ENCODE results near the gene FNIP1.

DNA sequence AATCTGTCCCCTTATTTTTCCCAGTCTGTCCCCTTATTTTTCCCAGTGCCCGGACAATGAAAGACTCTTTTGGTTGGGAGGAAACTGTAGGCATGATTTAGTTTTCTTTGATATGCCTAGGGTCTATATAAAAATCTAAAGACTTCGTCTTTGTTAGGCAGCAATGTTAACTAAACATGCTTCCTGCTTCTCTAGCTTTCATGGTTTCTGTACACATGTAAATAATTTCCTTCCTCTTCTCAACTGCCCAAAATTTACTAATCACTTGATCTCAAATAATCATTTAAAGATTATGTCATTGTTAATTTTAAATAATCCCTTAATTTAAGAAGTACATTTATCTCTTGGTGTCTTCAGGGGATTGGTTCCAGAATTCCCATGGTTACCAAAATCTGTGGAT, 114.0 kb downstream of the FNIP1 start:
- TF ChIP-seq POLR2AphosphoS2 (IDR thresholded peaks at IDR 0.05; ENCODE audit: low read length) (no peak), SIN3A (IDR thresholded peaks at IDR 0.05; ENCODE audit: borderline replicate concordance in 2 of 2, control insufficient read depth in 1 of 2, low read depth in 2 of 2, low read length in 2 of 2) (no peak), EGR1 (conservative IDR thresholded peaks at IDR 0.05) (no peak)
- TF ChIP-seq, protein P1, sequence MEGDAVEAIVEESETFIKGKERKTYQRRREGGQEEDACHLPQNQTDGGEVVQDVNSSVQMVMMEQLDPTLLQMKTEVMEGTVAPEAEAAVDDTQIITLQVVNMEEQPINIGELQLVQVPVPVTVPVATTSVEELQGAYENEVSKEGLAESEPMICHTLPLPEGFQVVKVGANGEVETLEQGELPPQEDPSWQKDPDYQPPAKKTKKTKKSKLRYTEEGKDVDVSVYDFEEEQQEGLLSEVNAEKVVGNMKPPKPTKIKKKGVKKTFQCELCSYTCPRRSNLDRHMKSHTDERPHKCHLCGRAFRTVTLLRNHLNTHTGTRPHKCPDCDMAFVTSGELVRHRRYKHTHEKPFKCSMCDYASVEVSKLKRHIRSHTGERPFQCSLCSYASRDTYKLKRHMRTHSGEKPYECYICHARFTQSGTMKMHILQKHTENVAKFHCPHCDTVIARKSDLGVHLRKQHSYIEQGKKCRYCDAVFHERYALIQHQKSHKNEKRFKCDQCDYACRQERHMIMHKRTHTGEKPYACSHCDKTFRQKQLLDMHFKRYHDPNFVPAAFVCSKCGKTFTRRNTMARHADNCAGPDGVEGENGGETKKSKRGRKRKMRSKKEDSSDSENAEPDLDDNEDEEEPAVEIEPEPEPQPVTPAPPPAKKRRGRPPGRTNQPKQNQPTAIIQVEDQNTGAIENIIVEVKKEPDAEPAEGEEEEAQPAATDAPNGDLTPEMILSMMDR (IDR thresholded peaks at IDR 0.05 in 2 of 3, conservative IDR thresholded peaks at IDR 0.05 in 1 of 3; ENCODE audit: insufficient read depth in 2 of 3, low read depth in 1 of 3, low read length in 3 of 3): no peak
- TF ChIP-seq, protein P2, sequence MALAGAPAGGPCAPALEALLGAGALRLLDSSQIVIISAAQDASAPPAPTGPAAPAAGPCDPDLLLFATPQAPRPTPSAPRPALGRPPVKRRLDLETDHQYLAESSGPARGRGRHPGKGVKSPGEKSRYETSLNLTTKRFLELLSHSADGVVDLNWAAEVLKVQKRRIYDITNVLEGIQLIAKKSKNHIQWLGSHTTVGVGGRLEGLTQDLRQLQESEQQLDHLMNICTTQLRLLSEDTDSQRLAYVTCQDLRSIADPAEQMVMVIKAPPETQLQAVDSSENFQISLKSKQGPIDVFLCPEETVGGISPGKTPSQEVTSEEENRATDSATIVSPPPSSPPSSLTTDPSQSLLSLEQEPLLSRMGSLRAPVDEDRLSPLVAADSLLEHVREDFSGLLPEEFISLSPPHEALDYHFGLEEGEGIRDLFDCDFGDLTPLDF (CRISPR knock-in tag; IDR thresholded peaks at IDR 0.05): no peak
- TF ChIP-seq, protein P3, sequence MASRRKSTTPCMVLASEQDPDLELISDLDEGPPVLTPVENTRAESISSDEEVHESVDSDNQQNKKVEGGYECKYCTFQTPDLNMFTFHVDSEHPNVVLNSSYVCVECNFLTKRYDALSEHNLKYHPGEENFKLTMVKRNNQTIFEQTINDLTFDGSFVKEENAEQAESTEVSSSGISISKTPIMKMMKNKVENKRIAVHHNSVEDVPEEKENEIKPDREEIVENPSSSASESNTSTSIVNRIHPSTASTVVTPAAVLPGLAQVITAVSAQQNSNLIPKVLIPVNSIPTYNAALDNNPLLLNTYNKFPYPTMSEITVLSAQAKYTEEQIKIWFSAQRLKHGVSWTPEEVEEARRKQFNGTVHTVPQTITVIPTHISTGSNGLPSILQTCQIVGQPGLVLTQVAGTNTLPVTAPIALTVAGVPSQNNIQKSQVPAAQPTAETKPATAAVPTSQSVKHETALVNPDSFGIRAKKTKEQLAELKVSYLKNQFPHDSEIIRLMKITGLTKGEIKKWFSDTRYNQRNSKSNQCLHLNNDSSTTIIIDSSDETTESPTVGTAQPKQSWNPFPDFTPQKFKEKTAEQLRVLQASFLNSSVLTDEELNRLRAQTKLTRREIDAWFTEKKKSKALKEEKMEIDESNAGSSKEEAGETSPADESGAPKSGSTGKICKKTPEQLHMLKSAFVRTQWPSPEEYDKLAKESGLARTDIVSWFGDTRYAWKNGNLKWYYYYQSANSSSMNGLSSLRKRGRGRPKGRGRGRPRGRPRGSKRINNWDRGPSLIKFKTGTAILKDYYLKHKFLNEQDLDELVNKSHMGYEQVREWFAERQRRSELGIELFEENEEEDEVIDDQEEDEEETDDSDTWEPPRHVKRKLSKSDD (conservative IDR thresholded peaks at IDR 0.05; ENCODE audit: low read length): no peak

Data from K562 (cell line).